Endothelial cell of umbilical vein (primary cell): Measurements from ENCODE around the gene ARHGAP22.

Source experiments
- CTCF ChIP-seq, 2 donors: IDR thresholded peaks; 1 replicate in 1 of 2; 2 replicates in 1 of 2; pipeline ENCODE4 v1.5.1; 2011; ENCODE audit warnings: low read length in 2 of 2, mild to moderate bottlenecking in 2 of 2, moderate library complexity in 2 of 2, control low read depth in 1 of 2, inconsistent platforms in 1 of 2, low read depth in 1 of 2; ENCODE audit not compliant: insufficient read depth in 1 of 2; ENCODE audit errors: extremely low read depth in 1 of 2
- POLR2A ChIP-seq: IDR thresholded peaks from 2 replicates; pipeline ENCODE4 v1.6.1; 2012; ENCODE audit warnings: low read depth, mild to moderate bottlenecking, control low read depth, low read length

DNA sequence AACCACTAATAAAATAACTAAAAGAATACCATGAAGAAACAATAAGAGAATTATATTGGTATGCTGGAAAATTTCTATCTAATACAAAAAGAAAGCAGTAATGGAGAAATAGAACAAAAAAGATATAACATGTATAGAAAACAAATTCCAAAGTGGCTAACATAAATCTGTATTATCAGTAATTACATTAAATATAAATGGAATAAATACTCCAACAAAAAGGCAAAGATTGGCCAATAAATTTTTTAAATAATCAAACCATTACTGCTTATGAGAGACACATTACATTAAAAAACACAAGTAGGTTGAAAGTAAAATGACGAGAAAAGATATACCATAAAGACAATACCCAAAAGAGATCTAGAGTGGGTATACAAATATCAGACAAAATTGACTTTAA is 90.0 kb downstream of the ARHGAP22 start:
- TF ChIP-seq POLR2A: no peak
- TF ChIP-seq CTCF (IDR thresholded peaks at IDR 0.05; ENCODE audit: extremely low read depth in 1 of 2, insufficient read depth in 1 of 2, low read depth in 1 of 2, low read length in 2 of 2): no peak
